ENCODE measurements around the gene PPP1R9A. TPM values are rescaled to one million over a fixed set of nuclear protein-coding genes. Genes with fewer than 3 reads are reported as not detected.

Gene PPP1R9A
- polyA plus RNA-seq, 1 donor from 2014 or later = 52.8 TPM

DNA sequence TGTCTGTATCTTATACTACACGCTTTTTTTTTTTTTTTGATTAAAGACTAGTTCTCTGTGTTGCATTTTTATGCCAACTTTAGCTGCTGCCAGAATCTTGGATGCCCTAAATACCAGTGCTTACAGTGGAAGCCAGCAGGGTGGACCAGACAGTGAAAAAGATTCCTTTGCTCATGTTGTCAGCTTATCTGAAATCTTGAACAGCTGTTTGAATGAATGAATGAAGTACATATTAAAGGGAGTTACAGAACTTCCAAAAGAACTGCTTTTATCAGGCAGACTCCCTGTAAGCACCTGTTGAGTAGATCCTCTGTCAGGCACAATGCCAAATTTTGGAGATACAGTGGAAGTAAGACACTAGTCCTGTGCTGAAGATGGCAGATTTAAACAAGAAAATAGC is 184.9 kb downstream of the PPP1R9A start:
- Histone ChIP-seq H2AFZ (ENCODE audit: low read depth, low read length) (no peak overlapping the region), H3K27me3 (ENCODE audit: insufficient read depth, low read depth, low read length) (no peaks in the 10 kb centered on the region), H3K4me3 (ENCODE audit: low read length) (no peak overlapping the region), H3K27ac (ENCODE audit: low read length) (no peak overlapping the region), H4K20me1 (ENCODE audit: insufficient read depth) (no peaks in the 10 kb centered on the region), H3K9me2 (ENCODE audit: insufficient read depth, low read length) (no peaks in the 10 kb centered on the region), H3F3A (ENCODE audit: insufficient read depth, low read length, poor library complexity, severe bottlenecking) (no peaks in the 10 kb centered on the region), H3K9ac (ENCODE audit: low read length) (no peak overlapping the region), H3K4me2 (ENCODE audit: low read length) (no peak overlapping the region), H3K79me2 (replicated peaks; ENCODE audit: insufficient read depth, low read length) (no peaks in the 10 kb centered on the region), H3K36me3 (ENCODE audit: insufficient read depth, low read length) (no peaks in the 10 kb centered on the region), H3K9me3 (ENCODE audit: low read length) (no peaks in the 10 kb centered on the region)
- TF ChIP-seq SMC3 (conservative IDR thresholded peaks at IDR 0.05; ENCODE audit: poor library complexity) = no peak
- no peak for TF ChIP-seq MXI1 (conservative IDR thresholded peaks at IDR 0.05; ENCODE audit: poor library complexity, severe bottlenecking)
- TF ChIP-seq, protein P1, sequence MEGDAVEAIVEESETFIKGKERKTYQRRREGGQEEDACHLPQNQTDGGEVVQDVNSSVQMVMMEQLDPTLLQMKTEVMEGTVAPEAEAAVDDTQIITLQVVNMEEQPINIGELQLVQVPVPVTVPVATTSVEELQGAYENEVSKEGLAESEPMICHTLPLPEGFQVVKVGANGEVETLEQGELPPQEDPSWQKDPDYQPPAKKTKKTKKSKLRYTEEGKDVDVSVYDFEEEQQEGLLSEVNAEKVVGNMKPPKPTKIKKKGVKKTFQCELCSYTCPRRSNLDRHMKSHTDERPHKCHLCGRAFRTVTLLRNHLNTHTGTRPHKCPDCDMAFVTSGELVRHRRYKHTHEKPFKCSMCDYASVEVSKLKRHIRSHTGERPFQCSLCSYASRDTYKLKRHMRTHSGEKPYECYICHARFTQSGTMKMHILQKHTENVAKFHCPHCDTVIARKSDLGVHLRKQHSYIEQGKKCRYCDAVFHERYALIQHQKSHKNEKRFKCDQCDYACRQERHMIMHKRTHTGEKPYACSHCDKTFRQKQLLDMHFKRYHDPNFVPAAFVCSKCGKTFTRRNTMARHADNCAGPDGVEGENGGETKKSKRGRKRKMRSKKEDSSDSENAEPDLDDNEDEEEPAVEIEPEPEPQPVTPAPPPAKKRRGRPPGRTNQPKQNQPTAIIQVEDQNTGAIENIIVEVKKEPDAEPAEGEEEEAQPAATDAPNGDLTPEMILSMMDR (IDR thresholded peaks at IDR 0.05; ENCODE audit: poor library complexity, severe bottlenecking) = no peak
- TF ChIP-seq POLR2AphosphoS5 (IDR thresholded peaks at IDR 0.05) = no peak
- no peak for TF ChIP-seq TAF1 (IDR thresholded peaks at IDR 0.05; ENCODE audit: low read depth)
- no peak for TF ChIP-seq EP300 (conservative IDR thresholded peaks at IDR 0.05; ENCODE audit: poor library complexity, severe bottlenecking)
- TF ChIP-seq RAD21 (conservative IDR thresholded peaks at IDR 0.05) = no peak
- TF ChIP-seq EZH2 (IDR thresholded peaks at IDR 0.05; ENCODE audit: borderline replicate concordance, insufficient read depth, low read length, poor library complexity, severe bottlenecking) = no peak
- TF ChIP-seq, protein P2, sequence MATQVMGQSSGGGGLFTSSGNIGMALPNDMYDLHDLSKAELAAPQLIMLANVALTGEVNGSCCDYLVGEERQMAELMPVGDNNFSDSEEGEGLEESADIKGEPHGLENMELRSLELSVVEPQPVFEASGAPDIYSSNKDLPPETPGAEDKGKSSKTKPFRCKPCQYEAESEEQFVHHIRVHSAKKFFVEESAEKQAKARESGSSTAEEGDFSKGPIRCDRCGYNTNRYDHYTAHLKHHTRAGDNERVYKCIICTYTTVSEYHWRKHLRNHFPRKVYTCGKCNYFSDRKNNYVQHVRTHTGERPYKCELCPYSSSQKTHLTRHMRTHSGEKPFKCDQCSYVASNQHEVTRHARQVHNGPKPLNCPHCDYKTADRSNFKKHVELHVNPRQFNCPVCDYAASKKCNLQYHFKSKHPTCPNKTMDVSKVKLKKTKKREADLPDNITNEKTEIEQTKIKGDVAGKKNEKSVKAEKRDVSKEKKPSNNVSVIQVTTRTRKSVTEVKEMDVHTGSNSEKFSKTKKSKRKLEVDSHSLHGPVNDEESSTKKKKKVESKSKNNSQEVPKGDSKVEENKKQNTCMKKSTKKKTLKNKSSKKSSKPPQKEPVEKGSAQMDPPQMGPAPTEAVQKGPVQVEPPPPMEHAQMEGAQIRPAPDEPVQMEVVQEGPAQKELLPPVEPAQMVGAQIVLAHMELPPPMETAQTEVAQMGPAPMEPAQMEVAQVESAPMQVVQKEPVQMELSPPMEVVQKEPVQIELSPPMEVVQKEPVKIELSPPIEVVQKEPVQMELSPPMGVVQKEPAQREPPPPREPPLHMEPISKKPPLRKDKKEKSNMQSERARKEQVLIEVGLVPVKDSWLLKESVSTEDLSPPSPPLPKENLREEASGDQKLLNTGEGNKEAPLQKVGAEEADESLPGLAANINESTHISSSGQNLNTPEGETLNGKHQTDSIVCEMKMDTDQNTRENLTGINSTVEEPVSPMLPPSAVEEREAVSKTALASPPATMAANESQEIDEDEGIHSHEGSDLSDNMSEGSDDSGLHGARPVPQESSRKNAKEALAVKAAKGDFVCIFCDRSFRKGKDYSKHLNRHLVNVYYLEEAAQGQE (IDR thresholded peaks at IDR 0.05; ENCODE audit: borderline replicate concordance) = no peak

- H3K9ac ChIP-seq (ENCODE audit: low read length) = no peak overlapping the region
These were observed 188.0 kb downstream of the PPP1R9A start for GRCh38 chr7:95095259-95095965.

More at GRCh38 chr7:95095259-95095965, 188.0 kb downstream of the PPP1R9A start:
- Histone ChIP-seq H3K4me2 (ENCODE audit: low read length) (no peak overlapping the region), H3K27me3 (ENCODE audit: insufficient read depth, low read depth, low read length) (no peaks in the 10 kb centered on the region), H3K79me2 (replicated peaks; ENCODE audit: insufficient read depth, low read length) (no peaks in the 10 kb centered on the region), H4K20me1 (ENCODE audit: insufficient read depth) (no peaks in the 10 kb centered on the region), H3K36me3 (ENCODE audit: insufficient read depth, low read length) (no peaks in the 10 kb centered on the region), H2AFZ (ENCODE audit: low read depth, low read length) (no peak overlapping the region), H3F3A (ENCODE audit: insufficient read depth, low read length, poor library complexity, severe bottlenecking) (no peaks in the 10 kb centered on the region), H3K27ac (ENCODE audit: low read length) (no peak overlapping the region), H3K9me2 (ENCODE audit: insufficient read depth, low read length) (no peaks in the 10 kb centered on the region), H3K4me3 (ENCODE audit: low read length) (no peak overlapping the region), H3K9me3 (ENCODE audit: low read length) (no peaks in the 10 kb centered on the region)
- no peak for TF ChIP-seq MXI1 (conservative IDR thresholded peaks at IDR 0.05; ENCODE audit: poor library complexity, severe bottlenecking)
- TF ChIP-seq POLR2AphosphoS5 (IDR thresholded peaks at IDR 0.05) = no peak
- no peak for TF ChIP-seq SMC3 (conservative IDR thresholded peaks at IDR 0.05; ENCODE audit: poor library complexity)
- no peak for TF ChIP-seq EZH2 (IDR thresholded peaks at IDR 0.05; ENCODE audit: borderline replicate concordance, insufficient read depth, low read length, poor library complexity, severe bottlenecking)
- no peak for TF ChIP-seq RAD21 (conservative IDR thresholded peaks at IDR 0.05)
- TF ChIP-seq TAF1 (IDR thresholded peaks at IDR 0.05; ENCODE audit: low read depth) = no peak
- TF ChIP-seq, protein P1 (IDR thresholded peaks at IDR 0.05; ENCODE audit: poor library complexity, severe bottlenecking) = no peak
- TF ChIP-seq, protein P2 (IDR thresholded peaks at IDR 0.05; ENCODE audit: borderline replicate concordance) = no peak
- no peak for TF ChIP-seq EP300 (conservative IDR thresholded peaks at IDR 0.05; ENCODE audit: poor library complexity, severe bottlenecking)

All from neural cell (in vitro differentiated cells).